ENCODE measurements around the gene GTPBP2.

DNA sequence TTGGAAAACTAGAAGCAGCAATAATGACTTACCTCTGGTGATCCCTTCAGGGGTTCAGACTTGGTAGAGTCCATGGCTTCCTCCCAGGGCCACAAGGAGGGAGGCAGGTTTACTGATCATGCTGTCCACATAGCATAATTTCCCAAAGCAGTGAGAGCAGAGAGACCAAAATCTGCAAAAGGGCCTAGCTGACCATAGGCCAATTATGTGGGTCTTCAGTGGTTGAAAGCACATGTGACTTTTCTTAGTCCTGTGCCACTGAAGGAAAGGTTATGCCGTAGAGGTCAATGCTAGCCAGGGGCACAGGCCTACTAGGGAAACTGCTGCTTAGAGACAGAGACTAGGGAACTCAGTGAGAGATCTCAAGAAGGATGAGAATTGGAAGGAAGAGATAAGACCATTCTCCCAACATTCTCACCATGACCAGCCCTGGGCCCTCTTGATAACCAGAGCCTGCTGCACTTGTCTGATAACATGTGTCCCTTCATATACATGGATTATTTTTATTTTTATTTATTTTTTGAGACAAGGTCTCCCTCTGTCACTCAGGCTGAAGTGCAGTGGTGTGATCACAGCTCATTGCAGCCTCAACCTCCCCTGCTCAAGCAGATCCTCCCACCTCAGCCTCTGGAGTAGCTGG lies 2.0 kb upstream of the GTPBP2 start:
- TF ChIP-seq POLR2A (IDR thresholded peaks at IDR 0.05; ENCODE audit: low read depth, low read length) = no peak
- no peak for TF ChIP-seq POLR2AphosphoS5 (IDR thresholded peaks at IDR 0.05; ENCODE audit: low read depth, low read length)
